Peyer's patch (tissue), 4 donors: ENCODE data around the gene CACNB2. TPM values are rescaled to one million over a fixed set of nuclear protein-coding genes. Genes with fewer than 3 reads are reported as not detected.

Experiments
- DNase-seq, 3 donors: peaks; one replicate each; pipeline ENCODE4 v3.0.0-alpha.2; 2017 to 2019
- H3K27ac ChIP-seq, 4 donors: fragments of 200-600 bp; sonication (generic); one replicate each; pipeline ENCODE4 v1.5.1; 2016 to 2019
- H3K27me3 ChIP-seq, 2 donors: fragments of 200-600 bp; sonication (generic); one replicate each; pipeline ENCODE4 v1.5.1; 2019
- H3K36me3 ChIP-seq, 3 donors: fragments of 200-600 bp; sonication (generic); one replicate each; pipeline ENCODE4 v1.5.1; 2016 to 2019
- H3K4me1 ChIP-seq, 4 donors: fragments of 200-600 bp; sonication (generic); one replicate each; pipeline ENCODE4 v1.5.1; 2016 to 2019
- H3K4me3 ChIP-seq, 4 donors: fragments of 200-600 bp; sonication (generic); 1 replicate in 3 of 4; 2 replicates in 1 of 4; pipeline ENCODE4 v1.5.1; 2016 to 2019; ENCODE audit warnings: mild to moderate bottlenecking in 1 of 4
- H3K9me3 ChIP-seq, 4 donors: fragments of 200-600 bp; sonication (generic); one replicate each; pipeline ENCODE4 v1.5.1; 2016 to 2019; ENCODE audit warnings: mild to moderate bottlenecking in 1 of 4
- CTCF ChIP-seq, 6 experiments: fragments of 450-650 bp in 4 of 6; fragments of 200-600 bp in 2 of 6; sonication (generic) in 1 of 6; IDR thresholded peaks; one replicate each; pipeline ENCODE4 v1.5.1; 2017 to 2019; ENCODE audit warnings: antibody characterized with exemption in 6 of 6, mild to moderate bottlenecking in 3 of 6, moderate library complexity in 1 of 6
- POLR2A ChIP-seq, 2 donors: fragments of 450-650 bp; IDR thresholded peaks; one replicate each; pipeline ENCODE4 v1.5.1; 2017; ENCODE audit warnings: antibody characterized with exemption in 2 of 2, mild to moderate bottlenecking in 2 of 2, moderate library complexity in 2 of 2
- total RNA-seq, 4 donors: library from RNA; depleted of rRNA; stranded (reverse); fragments of >200 nt; gene quantifications; one replicate each; pipeline ENCODE4 v1.1.0, GENCODE V29; 2016

Gene CACNB2
- total RNA-seq, 4 donors from 2014 or later: 35.4 to 80.8 (median 48.2) TPM

GRCh38 chr10:18157881-18158280, 17.7 kb downstream of the CACNB2 start:
- H3K27ac ChIP-seq: peak overlapping the region in 1 of 4 donors; percentile 65
- no peaks in the 10 kb centered on the region for H3K9me3 ChIP-seq
- DNase-seq: no peak
- no peaks in the 10 kb centered on the region for H3K27me3 ChIP-seq
- TF ChIP-seq CTCF (IDR thresholded peaks at IDR 0.05) (no peak), POLR2A (IDR thresholded peaks at IDR 0.05) (no peak)
- H3K4me3 ChIP-seq: no peak overlapping the region
- H3K36me3 ChIP-seq: no peaks in the 10 kb centered on the region
- H3K4me1 ChIP-seq: peaks cover 0 to 6% (median 0%) of the 10 kb centered on the region in 4 donors

DNA sequence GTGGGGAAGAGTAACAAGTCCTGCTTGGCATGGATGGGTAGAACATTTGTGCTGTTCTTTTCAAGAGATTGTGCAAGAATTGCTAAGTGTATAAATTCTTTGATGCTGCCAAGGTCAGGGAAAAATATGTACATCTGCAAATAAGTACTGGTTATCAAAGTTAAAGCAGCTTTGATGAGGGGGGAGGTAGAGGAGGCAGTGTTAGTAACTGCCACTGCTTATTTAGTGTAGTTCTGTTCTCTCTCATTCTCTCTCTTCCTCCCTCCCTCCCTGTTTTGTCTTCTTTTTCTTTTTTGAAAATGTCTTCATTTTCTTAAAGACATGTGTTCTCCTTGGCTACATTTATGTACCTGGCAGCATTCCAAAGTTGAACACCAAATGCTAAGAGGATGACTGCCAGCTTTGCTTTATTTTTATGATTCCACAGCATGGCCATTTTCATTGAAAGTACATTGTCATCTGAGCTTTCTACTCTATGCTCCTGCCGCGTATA, 18.6 kb downstream of the CACNB2 start:
- H3K4me3 ChIP-seq: no peak overlapping the region
- no peak for TF ChIP-seq POLR2A (IDR thresholded peaks at IDR 0.05)
- TF ChIP-seq CTCF (IDR thresholded peaks at IDR 0.05): no peak
- H3K9me3 ChIP-seq: no peaks in the 10 kb centered on the region
- H3K27me3 ChIP-seq: no peaks in the 10 kb centered on the region
- H3K4me1 ChIP-seq: peaks cover 0 to 6% (median 0%) of the 10 kb centered on the region in 4 donors
- H3K27ac ChIP-seq: peak overlapping the region in 2 of 4 donors; percentile 19 to 65
- DNase-seq: no peak
- H3K36me3 ChIP-seq: no peaks in the 10 kb centered on the region

GRCh38 chr10:18159557-18159956, 19.3 kb downstream of the CACNB2 start:
- H3K27me3 ChIP-seq: no peaks in the 10 kb centered on the region
- H3K9me3 ChIP-seq: no peaks in the 10 kb centered on the region
- H3K36me3 ChIP-seq: no peaks in the 10 kb centered on the region
- no peak overlapping the region for H3K4me3 ChIP-seq
- peaks cover 0 to 6% (median 0%) of the 10 kb centered on the region in 4 donors for H3K4me1 ChIP-seq
- DNase-seq: no peak
- peak overlapping the region in 1 of 4 donors; percentile 65 for H3K27ac ChIP-seq
- TF ChIP-seq CTCF (IDR thresholded peaks at IDR 0.05): no peak
- TF ChIP-seq POLR2A (IDR thresholded peaks at IDR 0.05): no peak

DNA sequence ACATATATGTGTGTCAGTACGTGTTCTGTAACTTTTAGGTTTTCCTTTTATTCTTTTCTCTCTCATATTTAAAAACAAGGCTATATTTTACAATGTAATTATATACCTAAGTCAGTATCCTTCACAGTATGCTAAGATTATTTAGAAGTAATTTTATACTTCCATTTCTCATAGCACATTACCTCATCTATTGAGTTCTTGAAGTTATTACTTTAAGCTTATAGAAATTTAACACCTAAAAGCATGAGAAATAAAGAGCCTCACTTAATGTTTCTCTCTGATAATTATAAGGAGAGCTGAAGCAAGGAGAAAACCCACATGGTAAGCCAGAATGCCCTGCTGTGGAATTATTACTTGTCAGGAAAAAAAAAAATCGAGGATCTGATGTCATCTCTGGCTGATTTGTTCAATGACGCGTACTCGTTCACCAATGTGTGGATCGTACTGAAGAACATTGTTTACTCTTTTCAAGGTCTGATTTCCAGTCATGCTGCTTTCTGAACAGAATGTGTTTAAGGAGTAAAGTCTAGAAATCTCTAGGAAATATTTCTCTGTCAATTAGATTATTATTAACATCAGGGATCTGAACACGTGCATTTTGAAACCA, 21.9 kb downstream of the CACNB2 start:
- Histone ChIP-seq H3K9me3 (no peaks in the 10 kb centered on the region), H3K4me1 (peaks cover 0 to 11% (median 0%) of the 10 kb centered on the region in 4 donors), H3K4me3 (no peak overlapping the region), H3K27ac (no peak overlapping the region), H3K36me3 (no peaks in the 10 kb centered on the region), H3K27me3 (no peaks in the 10 kb centered on the region)
- DNase-seq: no peak
- TF ChIP-seq CTCF (IDR thresholded peaks at IDR 0.05) (no peak), POLR2A (IDR thresholded peaks at IDR 0.05) (no peak)

DNA sequence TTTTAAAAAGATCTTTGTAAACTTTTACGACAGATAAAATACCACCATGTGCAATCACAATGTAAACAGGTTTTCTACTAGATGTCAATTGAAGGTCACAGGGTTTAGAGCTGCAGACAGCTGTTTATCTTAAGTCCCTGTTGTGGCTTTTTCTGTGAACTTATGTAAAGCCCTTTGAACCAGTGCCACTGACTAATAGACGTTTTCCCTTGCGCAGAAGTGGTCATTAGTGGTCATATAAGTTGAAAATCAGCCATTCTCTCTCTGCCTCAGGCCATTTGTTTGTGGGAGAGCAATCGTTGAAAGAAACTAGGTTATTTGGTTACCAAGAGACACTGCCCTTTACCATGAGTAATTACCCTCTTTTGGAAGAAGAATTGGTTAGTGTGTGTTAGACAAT, 23.9 kb downstream of the CACNB2 start:
- no peak for TF ChIP-seq CTCF (IDR thresholded peaks at IDR 0.05)
- no peak for TF ChIP-seq POLR2A (IDR thresholded peaks at IDR 0.05)
- Histone ChIP-seq H3K9me3 (no peaks in the 10 kb centered on the region), H3K27me3 (no peaks in the 10 kb centered on the region), H3K4me1 (peaks cover 0 to 11% (median 0%) of the 10 kb centered on the region in 4 donors), H3K36me3 (no peaks in the 10 kb centered on the region), H3K27ac (peak overlapping the region in 2 of 4 donors; percentile 23 to 55), H3K4me3 (no peak overlapping the region)
- DNase-seq: no peak
